HG03095 (cell line): ENCODE measurements around the gene SLC25A1.

Source experiments
- ATAC-seq: cut with Tn5 transposase; IDR thresholded peaks from one replicate; pipeline ENCODE4 v1.9.1; 2021; ENCODE audit warnings: moderate library complexity; ENCODE audit not compliant: unreplicated experiment

Gene SLC25A1

DNA sequence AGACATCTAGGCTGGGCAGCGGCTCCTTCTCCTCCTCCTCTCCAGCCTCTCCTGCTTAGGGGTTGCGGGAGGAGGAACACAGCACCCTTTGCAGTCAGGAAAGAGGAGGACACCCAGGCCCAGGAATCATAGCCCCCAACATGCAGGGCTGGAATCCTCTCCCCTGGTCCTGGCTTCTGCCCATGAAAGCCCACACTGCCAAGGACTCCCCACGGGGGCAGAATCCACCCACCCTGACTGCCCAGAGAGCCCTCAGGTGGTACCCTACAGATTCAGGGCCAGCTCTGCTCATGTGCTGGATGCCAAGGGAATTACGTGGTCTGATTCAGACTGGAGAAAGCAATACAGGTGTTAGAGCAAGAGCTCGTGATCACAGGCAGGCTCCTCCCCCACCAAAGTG is 38.6 kb downstream of the SLC25A1 start:
- no peak for ATAC-seq

- ATAC-seq: no peak
These were observed 39.6 kb downstream of the SLC25A1 start for GRCh38 chr22:19139001-19139356.

GRCh38 chr22:19138217-19139000 is 40.1 kb downstream of the SLC25A1 start:
- no peak for ATAC-seq

DNA sequence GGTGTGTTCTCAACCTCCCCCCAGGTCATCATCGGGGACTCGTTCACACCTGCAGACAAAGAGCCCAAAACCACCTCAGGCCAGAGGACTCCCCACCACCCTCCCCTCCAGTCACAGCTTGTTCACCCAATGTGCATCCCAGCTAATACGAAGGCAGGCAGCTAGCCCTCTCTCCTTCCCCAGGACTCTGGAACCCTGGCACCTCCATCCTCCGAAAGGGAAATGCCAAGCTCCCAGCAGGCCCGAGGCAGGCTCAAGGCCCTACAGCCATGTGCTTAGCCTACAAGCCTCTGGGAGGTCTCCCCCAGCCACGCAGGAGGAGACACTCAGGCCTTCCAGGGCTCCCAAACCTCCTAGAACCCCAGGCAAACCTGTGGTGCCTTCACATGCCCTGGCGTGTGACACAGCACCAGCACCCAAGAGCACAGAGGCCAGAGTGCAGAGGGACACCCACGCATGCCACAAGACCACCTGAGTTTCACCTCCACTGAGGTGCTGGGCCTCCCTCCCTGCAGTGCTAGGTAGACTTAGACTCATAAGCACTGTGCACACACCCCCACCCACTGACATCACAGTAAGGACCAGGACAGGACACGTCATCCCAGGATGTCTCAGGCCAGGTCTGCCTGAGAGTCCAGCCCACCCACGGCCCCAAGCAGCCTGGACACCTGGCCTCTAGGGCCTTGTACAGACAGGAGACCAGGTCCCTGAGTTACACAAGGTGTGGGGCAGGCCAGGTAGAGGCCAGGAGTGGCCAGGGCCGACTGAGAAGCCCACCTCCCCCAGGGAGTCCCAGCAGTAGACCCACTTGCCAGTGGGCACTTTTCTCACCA is 40.9 kb downstream of the SLC25A1 start:
- no peak for ATAC-seq

- ATAC-seq: no peak
These were observed 41.6 kb downstream of the SLC25A1 start for GRCh38 chr22:19136915-19137314.

DNA sequence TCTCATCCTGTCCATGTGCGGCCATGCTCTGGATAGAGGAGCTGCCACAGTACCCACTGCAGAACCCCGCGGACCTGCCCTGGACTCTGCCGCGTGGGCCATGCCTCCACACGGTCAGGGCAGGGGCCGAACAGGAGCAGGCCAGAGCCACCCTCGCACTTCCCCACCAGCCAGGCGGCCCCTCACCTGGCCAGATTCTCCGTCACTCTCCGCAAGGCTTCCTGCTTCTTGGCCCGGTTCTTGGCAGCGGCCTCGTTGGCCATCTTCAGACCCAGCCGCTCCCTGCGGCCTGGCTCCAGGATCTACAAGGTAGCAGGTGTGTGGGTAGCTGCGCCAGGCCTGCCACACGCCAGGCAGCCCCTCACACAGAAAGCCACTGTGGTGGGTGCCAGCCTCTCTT is 43.7 kb downstream of the SLC25A1 start:
- no peak for ATAC-seq

- ATAC-seq: no peak
These were observed 44.2 kb downstream of the SLC25A1 start for GRCh38 chr22:19134176-19134831.

DNA sequence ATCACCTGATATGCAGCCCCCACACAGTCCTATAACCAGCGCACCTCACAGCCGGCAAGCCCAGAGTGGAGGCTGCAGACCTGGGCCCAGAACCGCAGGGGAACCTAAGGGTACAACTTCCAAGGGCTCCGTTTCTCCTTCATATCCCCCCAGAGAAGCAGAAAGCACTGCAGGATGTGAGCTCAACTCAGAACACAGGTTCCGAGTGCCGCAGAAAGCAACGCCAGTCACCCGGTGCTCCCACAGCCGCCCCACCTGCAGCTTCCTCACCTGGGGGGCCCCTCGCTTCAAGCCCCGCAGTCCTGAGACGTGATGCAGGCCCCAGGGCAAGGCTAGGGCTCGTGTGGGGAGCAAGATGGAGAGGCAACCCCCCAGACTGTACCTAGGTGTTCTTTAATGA is 45.0 kb downstream of the SLC25A1 start:
- no peak for ATAC-seq

DNA sequence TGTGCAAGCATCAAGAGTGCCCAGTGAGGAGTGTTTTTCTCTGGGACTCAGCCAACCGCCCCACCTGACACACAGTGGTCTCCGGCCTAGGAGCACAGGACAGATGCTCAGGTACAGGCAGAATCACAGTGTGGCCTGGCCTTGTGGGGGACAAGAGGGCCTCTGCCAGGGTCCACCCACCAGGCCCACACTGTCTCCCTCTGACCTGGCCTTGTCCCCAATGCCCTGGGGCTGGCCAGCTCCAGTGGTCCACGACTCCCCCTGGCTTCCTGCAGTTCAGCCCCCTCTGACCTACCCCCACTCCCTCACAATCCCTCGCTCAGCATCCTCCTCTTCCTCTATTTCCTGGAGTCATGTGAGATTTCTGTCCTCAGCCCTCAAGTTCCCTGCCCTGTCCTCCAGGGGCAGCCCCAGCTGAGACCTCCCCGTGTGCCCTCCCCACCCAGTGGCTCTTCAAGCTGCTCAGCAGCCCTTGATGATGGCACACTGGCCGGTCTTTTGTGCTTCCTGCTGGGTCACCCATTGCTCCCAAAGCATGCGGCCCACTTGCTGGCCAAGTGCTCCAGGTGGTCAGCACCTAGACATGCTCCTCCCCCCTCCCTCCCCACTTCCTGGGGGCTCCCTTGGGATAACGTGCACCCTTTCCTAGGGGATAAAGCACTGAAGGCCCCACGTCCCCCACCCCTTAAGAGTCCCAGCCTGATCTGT is 45.7 kb downstream of the SLC25A1 start:
- no peak for ATAC-seq

DNA sequence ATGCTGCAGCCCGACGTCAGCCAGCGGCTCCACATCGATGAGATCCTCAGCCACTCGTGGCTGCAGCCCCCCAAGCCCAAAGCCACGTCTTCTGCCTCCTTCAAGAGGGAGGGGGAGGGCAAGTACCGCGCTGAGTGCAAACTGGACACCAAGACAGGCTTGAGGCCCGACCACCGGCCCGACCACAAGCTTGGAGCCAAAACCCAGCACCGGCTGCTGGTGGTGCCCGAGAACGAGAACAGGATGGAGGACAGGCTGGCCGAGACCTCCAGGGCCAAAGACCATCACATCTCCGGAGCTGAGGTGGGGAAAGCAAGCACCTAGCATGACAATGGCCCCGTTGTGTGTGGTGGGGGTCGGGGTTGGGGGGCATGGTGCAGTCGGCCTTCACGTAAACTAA is 46.4 kb downstream of the SLC25A1 start:
- ATAC-seq: no peak

DNA sequence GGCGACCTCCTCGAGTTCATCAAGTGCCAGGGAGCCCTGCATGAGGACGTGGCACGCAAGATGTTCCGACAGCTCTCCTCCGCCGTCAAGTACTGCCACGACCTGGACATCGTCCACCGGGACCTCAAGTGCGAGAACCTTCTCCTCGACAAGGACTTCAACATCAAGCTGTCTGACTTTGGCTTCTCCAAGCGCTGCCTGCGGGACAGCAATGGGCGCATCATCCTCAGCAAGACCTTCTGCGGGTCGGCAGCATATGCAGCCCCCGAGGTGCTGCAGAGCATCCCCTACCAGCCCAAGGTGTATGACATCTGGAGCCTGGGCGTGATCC is 46.9 kb downstream of the SLC25A1 start:
- ATAC-seq: no peak

DNA sequence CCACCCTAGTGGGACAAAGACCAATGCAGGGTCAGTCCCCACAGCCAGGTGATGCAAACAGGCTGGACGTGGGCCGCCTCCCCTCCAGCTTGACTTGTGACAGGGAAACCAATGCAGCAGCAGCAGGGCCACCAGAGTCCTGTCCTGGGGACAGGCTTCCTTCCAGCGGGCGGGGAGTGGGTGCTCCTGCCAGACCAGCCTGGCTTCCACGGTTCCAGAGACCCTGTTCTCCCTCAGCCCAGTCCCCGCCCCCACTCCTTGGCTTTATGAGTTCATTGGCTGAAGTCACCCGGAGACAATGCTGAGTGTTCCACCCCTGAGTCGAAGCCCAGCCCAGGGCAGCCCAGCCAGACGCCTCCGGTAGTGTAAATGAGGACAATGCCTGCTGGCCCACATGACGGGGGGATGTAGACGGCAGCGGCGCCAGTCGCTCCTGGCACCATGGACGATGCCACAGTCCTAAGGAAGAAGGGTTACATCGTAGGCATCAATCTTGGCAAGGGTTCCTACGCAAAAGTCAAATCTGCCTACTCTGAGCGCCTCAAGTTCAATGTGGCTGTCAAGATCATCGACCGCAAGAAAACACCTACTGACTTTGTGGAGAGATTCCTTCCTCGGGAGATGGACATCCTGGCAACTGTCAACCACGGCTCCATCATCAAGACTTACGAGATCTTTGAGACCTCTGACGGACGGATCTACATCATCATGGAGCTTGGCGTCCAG is 47.4 kb downstream of the SLC25A1 start, which contains the start of gene TSSK2:
Gene TSSK2, plus strand, starts transcription at position 350 of the 726 bp plus-strand sequence. Its CDS starts 92 bp downstream, at position 442.
- ATAC-seq: no peak

GRCh38 chr22:19129871-19130270 is 48.7 kb downstream of the SLC25A1 start:
- ATAC-seq: no peak

- no peak for ATAC-seq
These were observed 49.4 kb downstream of the SLC25A1 start for GRCh38 chr22:19128946-19129727.

GRCh38 chr22:19128009-19128401 is 50.5 kb downstream of the SLC25A1 start:
- no peak for ATAC-seq

GRCh38 chr22:19127329-19128008 is 51.1 kb downstream of the SLC25A1 start:
- ATAC-seq: no peak

DNA sequence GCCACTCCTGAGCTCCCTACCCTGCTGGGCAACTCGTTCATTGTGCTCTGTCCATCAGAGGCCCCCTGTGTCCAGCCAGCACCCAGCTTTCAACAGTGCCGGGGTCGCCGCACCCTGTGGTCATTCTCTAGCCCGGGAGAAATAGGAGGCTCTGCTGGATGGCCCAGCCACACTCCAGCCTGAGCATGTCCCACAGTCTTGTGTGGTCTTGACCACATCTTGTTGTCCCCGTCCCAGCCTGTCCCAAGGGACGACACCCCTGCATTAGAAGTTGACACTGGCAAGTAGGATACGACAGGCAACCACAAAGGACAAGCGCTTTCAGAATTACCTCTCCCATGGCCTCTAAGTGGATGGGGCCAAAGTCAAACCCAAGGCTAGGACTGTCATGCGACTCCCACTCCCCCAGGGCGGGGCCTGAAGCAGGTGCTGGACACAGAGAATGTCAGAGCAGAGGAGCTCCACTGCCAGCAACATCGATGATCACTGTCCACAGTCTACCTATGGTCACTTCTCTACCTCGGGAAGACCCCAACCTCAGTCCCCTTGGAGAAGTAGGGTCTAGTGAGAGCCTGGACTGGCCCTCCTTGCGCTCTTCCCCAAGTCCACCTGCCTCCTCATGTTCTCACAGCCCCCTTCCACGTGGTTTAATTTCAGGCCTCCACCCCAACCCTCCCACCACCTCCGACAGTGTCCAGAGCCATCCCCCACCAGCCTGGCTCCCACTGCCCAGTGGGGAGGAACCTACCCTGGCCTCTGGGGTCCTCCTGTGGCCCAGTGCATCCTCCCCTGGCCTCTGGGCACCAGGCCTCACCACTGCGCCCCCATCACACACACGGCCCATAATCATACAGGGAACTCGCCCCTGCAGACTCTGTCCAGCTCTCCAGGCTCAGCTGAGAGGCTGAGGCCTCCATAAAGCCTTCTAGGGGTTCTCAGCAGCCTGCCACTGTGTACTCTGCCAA is 51.9 kb downstream of the SLC25A1 start:
- ATAC-seq: no peak
